ENCODE results near the gene HMX3.

DNA sequence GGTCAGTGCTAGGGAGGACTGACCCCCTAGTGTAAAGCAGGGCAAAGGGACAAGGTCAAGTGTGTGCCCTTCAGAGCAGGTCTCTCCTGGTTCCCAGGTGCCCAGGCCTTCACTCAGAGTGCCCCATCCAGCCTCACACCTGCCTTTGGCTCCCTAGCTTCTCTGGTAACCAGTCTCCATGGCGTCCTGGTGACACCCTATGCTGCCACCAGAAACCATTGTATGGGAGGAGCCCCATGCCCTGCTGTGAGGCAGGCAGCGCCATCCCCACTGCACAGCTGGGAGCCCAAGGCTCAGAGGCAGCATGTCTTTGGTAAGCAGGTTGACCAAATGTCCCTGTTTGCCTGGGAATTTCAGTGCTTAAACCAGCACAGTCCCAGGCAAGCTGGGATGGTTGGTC is 33.1 kb upstream of the HMX3 start:
- no peak for TF ChIP-seq POLR2A (IDR thresholded peaks at IDR 0.05; ENCODE audit: low read length)
- TF ChIP-seq GATA1 (IDR thresholded peaks at IDR 0.05; ENCODE audit: low read depth, low read length) = no peak

Measured in erythroblast (primary cell).